ENCODE results near the gene CCDC15. TPM values are rescaled to one million over a fixed set of nuclear protein-coding genes. Genes with fewer than 3 reads are reported as not detected.

The CCDC15 gene
- total and polyA plus RNA-seq, 2 experiments from 2014 or later, result 2.9 to 3.3 TPM

- no peak overlapping the region for H3K27ac ChIP-seq (ENCODE audit: low read depth)
- no peak overlapping the region for H3K27ac Mint-ChIP-seq
- no peaks in the 10 kb centered on the region for H4K20me1 ChIP-seq (replicated peaks; ENCODE audit: insufficient read depth)
- H3K4me1 ChIP-seq (ENCODE audit: insufficient read depth), result peaks cover 20% of the 10 kb centered on the region
- H3K27me3 Mint-ChIP-seq (ENCODE audit: insufficient read depth, low read depth, poor library complexity), result peaks cover 4% of the 10 kb centered on the region
- H3K27me3 ChIP-seq (ENCODE audit: insufficient read depth), result no peaks in the 10 kb centered on the region
- H3K4me3 Mint-ChIP-seq, result no peak overlapping the region
- H2AFZ ChIP-seq, result no peak overlapping the region
- TF ChIP-seq, protein P1, sequence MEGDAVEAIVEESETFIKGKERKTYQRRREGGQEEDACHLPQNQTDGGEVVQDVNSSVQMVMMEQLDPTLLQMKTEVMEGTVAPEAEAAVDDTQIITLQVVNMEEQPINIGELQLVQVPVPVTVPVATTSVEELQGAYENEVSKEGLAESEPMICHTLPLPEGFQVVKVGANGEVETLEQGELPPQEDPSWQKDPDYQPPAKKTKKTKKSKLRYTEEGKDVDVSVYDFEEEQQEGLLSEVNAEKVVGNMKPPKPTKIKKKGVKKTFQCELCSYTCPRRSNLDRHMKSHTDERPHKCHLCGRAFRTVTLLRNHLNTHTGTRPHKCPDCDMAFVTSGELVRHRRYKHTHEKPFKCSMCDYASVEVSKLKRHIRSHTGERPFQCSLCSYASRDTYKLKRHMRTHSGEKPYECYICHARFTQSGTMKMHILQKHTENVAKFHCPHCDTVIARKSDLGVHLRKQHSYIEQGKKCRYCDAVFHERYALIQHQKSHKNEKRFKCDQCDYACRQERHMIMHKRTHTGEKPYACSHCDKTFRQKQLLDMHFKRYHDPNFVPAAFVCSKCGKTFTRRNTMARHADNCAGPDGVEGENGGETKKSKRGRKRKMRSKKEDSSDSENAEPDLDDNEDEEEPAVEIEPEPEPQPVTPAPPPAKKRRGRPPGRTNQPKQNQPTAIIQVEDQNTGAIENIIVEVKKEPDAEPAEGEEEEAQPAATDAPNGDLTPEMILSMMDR (conservative IDR thresholded peaks at IDR 0.05; ENCODE audit: low read depth in 2 of 2), result no peak
- TF ChIP-seq JUNB (IDR thresholded peaks at IDR 0.05; ENCODE audit: unreplicated experiment), result no peak
- no peak for TF ChIP-seq CREB1 (CRISPR knock-in tag; IDR thresholded peaks at IDR 0.05; ENCODE audit: low read depth)
- no peak for TF ChIP-seq EZH2phosphoT487 (IDR thresholded peaks at IDR 0.05; ENCODE audit: unreplicated experiment)
- no peak for TF ChIP-seq ZNF114 (CRISPR knock-in tag; IDR thresholded peaks at IDR 0.05)
- TF ChIP-seq STAT1 (IDR thresholded peaks at IDR 0.05; ENCODE audit: unreplicated experiment), result no peak
- TF ChIP-seq ZNF331 (CRISPR knock-in tag; IDR thresholded peaks at IDR 0.05; ENCODE audit: low read depth), result no peak
- no peak for TF ChIP-seq NANOG (IDR thresholded peaks at IDR 0.05; ENCODE audit: borderline replicate concordance)
- TF ChIP-seq EZH2 (IDR thresholded peaks at IDR 0.05; ENCODE audit: low read depth, unreplicated experiment), result no peak
- no peak for TF ChIP-seq ETS1 (IDR thresholded peaks at IDR 0.05)
- TF ChIP-seq, protein P2, sequence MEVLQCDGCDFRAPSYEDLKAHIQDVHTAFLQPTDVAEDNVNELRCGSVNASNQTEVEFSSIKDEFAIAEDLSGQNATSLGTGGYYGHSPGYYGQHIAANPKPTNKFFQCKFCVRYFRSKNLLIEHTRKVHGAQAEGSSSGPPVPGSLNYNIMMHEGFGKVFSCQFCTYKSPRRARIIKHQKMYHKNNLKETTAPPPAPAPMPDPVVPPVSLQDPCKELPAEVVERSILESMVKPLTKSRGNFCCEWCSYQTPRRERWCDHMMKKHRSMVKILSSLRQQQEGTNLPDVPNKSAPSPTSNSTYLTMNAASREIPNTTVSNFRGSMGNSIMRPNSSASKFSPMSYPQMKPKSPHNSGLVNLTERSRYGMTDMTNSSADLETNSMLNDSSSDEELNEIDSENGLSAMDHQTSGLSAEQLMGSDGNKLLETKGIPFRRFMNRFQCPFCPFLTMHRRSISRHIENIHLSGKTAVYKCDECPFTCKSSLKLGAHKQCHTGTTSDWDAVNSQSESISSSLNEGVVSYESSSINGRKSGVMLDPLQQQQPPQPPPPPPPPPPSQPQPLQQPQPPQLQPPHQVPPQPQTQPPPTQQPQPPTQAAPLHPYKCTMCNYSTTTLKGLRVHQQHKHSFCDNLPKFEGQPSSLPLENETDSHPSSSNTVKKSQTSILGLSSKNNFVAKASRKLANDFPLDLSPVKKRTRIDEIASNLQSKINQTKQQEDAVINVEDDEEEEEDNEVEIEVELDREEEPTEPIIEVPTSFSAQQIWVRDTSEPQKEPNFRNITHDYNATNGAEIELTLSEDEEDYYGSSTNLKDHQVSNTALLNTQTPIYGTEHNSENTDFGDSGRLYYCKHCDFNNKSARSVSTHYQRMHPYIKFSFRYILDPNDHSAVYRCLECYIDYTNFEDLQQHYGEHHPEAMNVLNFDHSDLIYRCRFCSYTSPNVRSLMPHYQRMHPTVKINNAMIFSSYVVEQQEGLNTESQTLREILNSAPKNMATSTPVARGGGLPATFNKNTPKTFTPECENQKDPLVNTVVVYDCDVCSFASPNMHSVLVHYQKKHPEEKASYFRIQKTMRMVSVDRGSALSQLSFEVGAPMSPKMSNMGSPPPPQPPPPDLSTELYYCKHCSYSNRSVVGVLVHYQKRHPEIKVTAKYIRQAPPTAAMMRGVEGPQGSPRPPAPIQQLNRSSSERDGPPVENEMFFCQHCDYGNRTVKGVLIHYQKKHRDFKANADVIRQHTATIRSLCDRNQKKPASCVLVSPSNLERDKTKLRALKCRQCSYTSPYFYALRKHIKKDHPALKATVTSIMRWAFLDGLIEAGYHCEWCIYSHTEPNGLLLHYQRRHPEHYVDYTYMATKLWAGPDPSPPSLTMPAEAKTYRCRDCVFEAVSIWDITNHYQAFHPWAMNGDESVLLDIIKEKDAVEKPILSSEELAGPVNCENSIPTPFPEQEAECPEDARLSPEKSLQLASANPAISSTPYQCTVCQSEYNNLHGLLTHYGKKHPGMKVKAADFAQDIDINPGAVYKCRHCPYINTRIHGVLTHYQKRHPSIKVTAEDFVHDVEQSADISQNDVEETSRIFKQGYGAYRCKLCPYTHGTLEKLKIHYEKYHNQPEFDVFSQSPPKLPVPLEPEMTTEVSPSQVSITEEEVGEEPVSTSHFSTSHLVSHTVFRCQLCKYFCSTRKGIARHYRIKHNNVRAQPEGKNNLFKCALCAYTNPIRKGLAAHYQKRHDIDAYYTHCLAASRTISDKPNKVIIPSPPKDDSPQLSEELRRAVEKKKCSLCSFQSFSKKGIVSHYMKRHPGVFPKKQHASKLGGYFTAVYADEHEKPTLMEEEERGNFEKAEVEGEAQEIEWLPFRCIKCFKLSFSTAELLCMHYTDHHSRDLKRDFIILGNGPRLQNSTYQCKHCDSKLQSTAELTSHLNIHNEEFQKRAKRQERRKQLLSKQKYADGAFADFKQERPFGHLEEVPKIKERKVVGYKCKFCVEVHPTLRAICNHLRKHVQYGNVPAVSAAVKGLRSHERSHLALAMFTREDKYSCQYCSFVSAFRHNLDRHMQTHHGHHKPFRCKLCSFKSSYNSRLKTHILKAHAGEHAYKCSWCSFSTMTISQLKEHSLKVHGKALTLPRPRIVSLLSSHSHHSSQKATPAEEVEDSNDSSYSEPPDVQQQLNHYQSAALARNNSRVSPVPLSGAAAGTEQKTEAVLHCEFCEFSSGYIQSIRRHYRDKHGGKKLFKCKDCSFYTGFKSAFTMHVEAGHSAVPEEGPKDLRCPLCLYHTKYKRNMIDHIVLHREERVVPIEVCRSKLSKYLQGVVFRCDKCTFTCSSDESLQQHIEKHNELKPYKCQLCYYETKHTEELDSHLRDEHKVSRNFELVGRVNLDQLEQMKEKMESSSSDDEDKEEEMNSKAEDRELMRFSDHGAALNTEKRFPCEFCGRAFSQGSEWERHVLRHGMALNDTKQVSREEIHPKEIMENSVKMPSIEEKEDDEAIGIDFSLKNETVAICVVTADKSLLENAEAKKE (CRISPR knock-in tag; IDR thresholded peaks at IDR 0.05), result no peak
- no peak for TF ChIP-seq REST (IDR thresholded peaks at IDR 0.05; ENCODE audit: unreplicated experiment)
- TF ChIP-seq POLR2AphosphoS5 (IDR thresholded peaks at IDR 0.05; ENCODE audit: low read depth), result no peak
- ATAC-seq (no peak; the same call in 2 of the 3 replicates), DNase-seq (ENCODE audit: low spot score) (no peak)
- no peak overlapping the region for H3K4me2 ChIP-seq
- H3K36me3 Mint-ChIP-seq (ENCODE audit: low read depth), result no peaks in the 10 kb centered on the region; the same call in 1 of the 3 replicates
- H3K4me3 ChIP-seq, result no peak overlapping the region
- H3K36me3 ChIP-seq (ENCODE audit: insufficient read depth), result no peaks in the 10 kb centered on the region
- peaks cover 38% of the 10 kb centered on the region for H3K4me1 Mint-ChIP-seq
- H3F3A ChIP-seq (replicated peaks; ENCODE audit: low read depth), result no peaks in the 10 kb centered on the region
- H3K9me2 ChIP-seq (ENCODE audit: insufficient read depth), result no peaks in the 10 kb centered on the region
- no peaks in the 10 kb centered on the region for H3K79me2 ChIP-seq (replicated peaks; ENCODE audit: insufficient read depth)
- no peaks in the 10 kb centered on the region for H3K9me3 Mint-ChIP-seq
Measured at GRCh38 chr11:125090816-125091215, 136.8 kb downstream of the CCDC15 start.
